Measurements from ENCODE around the gene PTPN4. TPM values are rescaled to one million over a fixed set of nuclear protein-coding genes. Genes with fewer than 3 reads are reported as not detected.

The PTPN4 gene
- total RNA-seq, 1 experiment from 2014 or later = 42.2 TPM

DNA sequence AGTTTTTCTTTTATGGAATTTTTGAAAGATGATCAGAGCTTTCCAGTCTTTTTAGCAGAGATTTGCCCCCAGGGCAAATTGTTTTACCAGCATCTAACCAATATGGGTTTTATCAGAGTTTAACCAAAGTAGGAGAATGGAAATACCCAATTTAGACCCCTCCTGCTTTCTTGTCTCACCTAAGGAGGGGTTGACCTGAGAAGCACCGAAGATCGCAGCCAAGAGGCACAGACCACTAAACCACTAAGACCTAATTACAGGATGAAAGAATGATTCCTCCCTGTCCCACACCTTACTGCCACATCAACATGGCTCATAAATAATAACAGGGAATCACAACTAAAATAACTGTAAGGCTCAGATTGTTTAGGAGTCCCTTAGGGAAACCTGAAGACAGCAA lies 141.3 kb downstream of the PTPN4 start:
- DNase-seq (ENCODE audit: low spot score) = no peak
- POLR2A ChIA-PET (ENCODE audit: low non-redundant PET) = no interaction called here
- H3K27ac ChIP-seq (ENCODE audit: low read depth, low read length, poor library complexity, severe bottlenecking) = no peak overlapping the region
- no peaks in the 10 kb centered on the region for H3K9me3 ChIP-seq (ENCODE audit: low read depth, low read length, poor library complexity, severe bottlenecking)
- BruUV-seq (replicated peaks) = no TSS peak
- CTCF ChIA-PET = no interaction called here
- TF ChIP-seq, protein P1, sequence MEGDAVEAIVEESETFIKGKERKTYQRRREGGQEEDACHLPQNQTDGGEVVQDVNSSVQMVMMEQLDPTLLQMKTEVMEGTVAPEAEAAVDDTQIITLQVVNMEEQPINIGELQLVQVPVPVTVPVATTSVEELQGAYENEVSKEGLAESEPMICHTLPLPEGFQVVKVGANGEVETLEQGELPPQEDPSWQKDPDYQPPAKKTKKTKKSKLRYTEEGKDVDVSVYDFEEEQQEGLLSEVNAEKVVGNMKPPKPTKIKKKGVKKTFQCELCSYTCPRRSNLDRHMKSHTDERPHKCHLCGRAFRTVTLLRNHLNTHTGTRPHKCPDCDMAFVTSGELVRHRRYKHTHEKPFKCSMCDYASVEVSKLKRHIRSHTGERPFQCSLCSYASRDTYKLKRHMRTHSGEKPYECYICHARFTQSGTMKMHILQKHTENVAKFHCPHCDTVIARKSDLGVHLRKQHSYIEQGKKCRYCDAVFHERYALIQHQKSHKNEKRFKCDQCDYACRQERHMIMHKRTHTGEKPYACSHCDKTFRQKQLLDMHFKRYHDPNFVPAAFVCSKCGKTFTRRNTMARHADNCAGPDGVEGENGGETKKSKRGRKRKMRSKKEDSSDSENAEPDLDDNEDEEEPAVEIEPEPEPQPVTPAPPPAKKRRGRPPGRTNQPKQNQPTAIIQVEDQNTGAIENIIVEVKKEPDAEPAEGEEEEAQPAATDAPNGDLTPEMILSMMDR (conservative IDR thresholded peaks at IDR 0.05; ENCODE audit: low read depth, low read length) = no peak
- TF ChIP-seq EZH2 (IDR thresholded peaks at IDR 0.05; ENCODE audit: borderline replicate concordance, low read depth, low read length, poor library complexity, severe bottlenecking) = no peak
- H3K27me3 ChIP-seq (replicated peaks; ENCODE audit: insufficient read depth, low read depth, low read length, poor library complexity) = no peaks in the 10 kb centered on the region
- H3K4me3 ChIP-seq (ENCODE audit: low read depth, low read length, poor library complexity, severe bottlenecking) = no peak overlapping the region
- no peaks in the 10 kb centered on the region for H3K4me1 ChIP-seq (ENCODE audit: insufficient read depth, low read length, poor library complexity, severe bottlenecking)
- peaks cover 11% of the 10 kb centered on the region for H3K36me3 ChIP-seq (ENCODE audit: insufficient read depth, low read length, poor library complexity, severe bottlenecking)
- intact Hi-C loops (cut with micrococcal nuclease; ENCODE audit: unreplicated experiment) = no loop called here

GRCh38 chr2:119910566-119910965 lies 150.8 kb downstream of the PTPN4 start:
- H3K27me3 ChIP-seq (replicated peaks; ENCODE audit: insufficient read depth, low read depth, low read length, poor library complexity) = no peaks in the 10 kb centered on the region
- BruUV-seq (replicated peaks) = no TSS peak
- H3K4me1 ChIP-seq (ENCODE audit: insufficient read depth, low read length, poor library complexity, severe bottlenecking) = no peaks in the 10 kb centered on the region
- no peaks in the 10 kb centered on the region for H3K9me3 ChIP-seq (ENCODE audit: low read depth, low read length, poor library complexity, severe bottlenecking)
- H3K36me3 ChIP-seq (ENCODE audit: insufficient read depth, low read length, poor library complexity, severe bottlenecking) = no peaks in the 10 kb centered on the region
- H3K27ac ChIP-seq (ENCODE audit: low read depth, low read length, poor library complexity, severe bottlenecking) = no peak overlapping the region
- intact Hi-C loops (cut with micrococcal nuclease; ENCODE audit: unreplicated experiment) = no loop called here
- POLR2A ChIA-PET (ENCODE audit: low non-redundant PET) = no interaction called here
- no peak overlapping the region for H3K4me3 ChIP-seq (ENCODE audit: low read depth, low read length, poor library complexity, severe bottlenecking)
- no peak for DNase-seq (ENCODE audit: low spot score)
- CTCF ChIA-PET = no interaction called here
- no peak for TF ChIP-seq EZH2 (IDR thresholded peaks at IDR 0.05; ENCODE audit: borderline replicate concordance, low read depth, low read length, poor library complexity, severe bottlenecking)
- TF ChIP-seq, protein P1 (conservative IDR thresholded peaks at IDR 0.05; ENCODE audit: low read depth, low read length) = no peak

DNA sequence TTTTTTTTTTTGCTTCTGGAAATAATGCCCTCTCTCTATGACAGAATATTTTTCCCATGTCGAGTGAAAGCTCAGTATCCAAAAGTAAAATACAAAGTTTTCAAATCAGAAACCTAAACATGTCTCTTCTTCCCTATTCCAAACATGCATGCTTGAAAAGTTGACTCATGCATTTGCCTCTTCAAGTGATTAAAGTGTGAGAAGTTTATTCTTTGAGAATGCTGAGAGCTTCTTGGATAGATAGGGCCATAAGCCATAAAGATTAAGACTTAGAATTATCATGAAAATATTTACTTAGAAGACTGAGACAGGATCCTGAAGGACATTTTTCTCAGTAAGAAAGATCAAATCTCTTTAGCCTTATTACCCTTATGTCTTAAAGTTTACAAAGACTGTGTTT lies 154.5 kb downstream of the PTPN4 start:
- intact Hi-C loops (cut with micrococcal nuclease; ENCODE audit: unreplicated experiment) = no loop called here
- Histone ChIP-seq H3K4me1 (ENCODE audit: insufficient read depth, low read length, poor library complexity, severe bottlenecking) (no peaks in the 10 kb centered on the region), H3K27me3 (replicated peaks; ENCODE audit: insufficient read depth, low read depth, low read length, poor library complexity) (no peaks in the 10 kb centered on the region), H3K4me3 (ENCODE audit: low read depth, low read length, poor library complexity, severe bottlenecking) (no peak overlapping the region), H3K9me3 (ENCODE audit: low read depth, low read length, poor library complexity, severe bottlenecking) (no peaks in the 10 kb centered on the region), H3K36me3 (ENCODE audit: insufficient read depth, low read length, poor library complexity, severe bottlenecking) (no peaks in the 10 kb centered on the region), H3K27ac (ENCODE audit: low read depth, low read length, poor library complexity, severe bottlenecking) (no peak overlapping the region)
- ChIA-PET POLR2A (ENCODE audit: low non-redundant PET) (no interaction called here), CTCF (no interaction called here)
- BruUV-seq (replicated peaks) = no TSS peak
- DNase-seq (ENCODE audit: low spot score) = no peak
- TF ChIP-seq, protein P1 (conservative IDR thresholded peaks at IDR 0.05; ENCODE audit: low read depth, low read length) = no peak
- TF ChIP-seq EZH2 (IDR thresholded peaks at IDR 0.05; ENCODE audit: borderline replicate concordance, low read depth, low read length, poor library complexity, severe bottlenecking) = no peak

Measured in A673 (cell line).